Ovary (tissue), 9 donors: ENCODE data around the gene DND1. TPM values are rescaled to one million over a fixed set of nuclear protein-coding genes. Genes with fewer than 3 reads are reported as not detected.

Experiments used
- DNase-seq, 5 donors: peaks; one replicate each; pipeline ENCODE4 v3.0.0-alpha.2; 2019 to 2020
- H3K27ac ChIP-seq, 2 donors: fragments of 200-600 bp; one replicate each; pipeline versions ENCODE4 v1.5.1 to v1.8.0; 2019 to 2022
- H3K27me3 ChIP-seq: fragments of 200-600 bp; one replicate; pipeline ENCODE4 v1.8.0; 2022
- H3K36me3 ChIP-seq: fragments of 200-600 bp; sonication (generic); one replicate; pipeline ENCODE4 v1.5.1; 2019
- H3K4me1 ChIP-seq: one replicate; pipeline ENCODE4 v1.8.1; 2013; ENCODE audit warnings: mild to moderate bottlenecking, moderate library complexity; ENCODE audit not compliant: insufficient read depth
- H3K4me3 ChIP-seq: fragments of 200-600 bp; sonication (generic); one replicate; pipeline ENCODE4 v1.5.1; 2017
- H3K9me3 ChIP-seq, 2 donors: fragments of 200-600 bp in 1 of 2; sonication (generic) in 1 of 2; one replicate each; pipeline versions ENCODE4 v1.5.1 to v1.8.1; 2013 to 2019; ENCODE audit warnings: mild to moderate bottlenecking in 1 of 2, moderate library complexity in 1 of 2
- EP300 ChIP-seq: sonication (generic); formaldehyde crosslinking; IDR thresholded peaks from one replicate; pipeline ENCODE4 v1.6.1; 2017; ENCODE audit warnings: antibody characterized with exemption
- POLR2A ChIP-seq: fragments of 450-650 bp; IDR thresholded peaks from one replicate; pipeline ENCODE4 v1.6.1; 2017; ENCODE audit warnings: antibody characterized with exemption, mild to moderate bottlenecking, moderate library complexity
- WGBS, 3 donors: extraction: QIAGEN DNeasy Blood & Tissue Kit in 1 of 3; methylation state at CpG; one replicate each; pipeline versions ENCODE4 v1.1.5 to v1.1.7; 2013 to 2017; 5-methylcytosine and 5-hydroxymethylcytosine counted together
- intact Hi-C, 4 donors: fragments of 100-400 bp; cut with DNase I; formaldehyde crosslinking; loops; one replicate each; pipeline versions ENCODE4 v1.11.0 to v1.15.1; 2022 to 2023
- polyA plus RNA-seq, 2 donors: library from polyadenylated mRNA; stranded (reverse); fragments of 200-250 nt in 1 of 2; fragments of 350-450 nt in 1 of 2; fragmentation: Illumina TruSeq in 1 of 2; extraction: RNeasy Lipid Tissue Mini Kit (QIAGEN cat#74804) in 1 of 2; gene quantifications; one replicate each; pipeline ENCODE4 v1.2.3, GENCODE V29; 2013 to 2014
- total RNA-seq, 7 donors: library from RNA; depleted of rRNA in 2 of 7; stranded (reverse); fragments of >200 nt in 2 of 7; fragmentation: NEBNext Ultra II Directional in 3 of 7; extraction: Animal tissue kit (Norgen Biotek cat#: 25700) in 3 of 7; gene quantifications; one replicate each; pipeline versions ENCODE4 v1.1.0 to v1.2.4, GENCODE V29; 2016 to 2023
- TF ChIP-seq, protein P1 (sequence below), 3 donors: fragments of 450-650 bp in 2 of 3; fragments of 200-600 bp in 1 of 3; IDR thresholded peaks; one replicate each; pipeline versions ENCODE4 v1.5.1 to v1.8.0; 2016 to 2022; ENCODE audit warnings: antibody characterized with exemption in 3 of 3, mild to moderate bottlenecking in 1 of 3
- donor health status: DM: no; HTN: no; CAD: no; lungs with moderate emphysema.
- donor health status: DM: no; HTN: no; CAD: no.
- donor health status: Bipolar disorder and iron deficiency.
- donor health status: DM: yes; HTN: yes; CAD: no.
- donor health status: DM: no; HTN: no; CAD: no.
- donor health status: DM: yes; HTN: yes; CAD: no.

Gene DND1
- total and polyA plus RNA-seq, 9 donors: 0.30 to 1.2 (median 0.76) TPM; not detected in 1

DNA sequence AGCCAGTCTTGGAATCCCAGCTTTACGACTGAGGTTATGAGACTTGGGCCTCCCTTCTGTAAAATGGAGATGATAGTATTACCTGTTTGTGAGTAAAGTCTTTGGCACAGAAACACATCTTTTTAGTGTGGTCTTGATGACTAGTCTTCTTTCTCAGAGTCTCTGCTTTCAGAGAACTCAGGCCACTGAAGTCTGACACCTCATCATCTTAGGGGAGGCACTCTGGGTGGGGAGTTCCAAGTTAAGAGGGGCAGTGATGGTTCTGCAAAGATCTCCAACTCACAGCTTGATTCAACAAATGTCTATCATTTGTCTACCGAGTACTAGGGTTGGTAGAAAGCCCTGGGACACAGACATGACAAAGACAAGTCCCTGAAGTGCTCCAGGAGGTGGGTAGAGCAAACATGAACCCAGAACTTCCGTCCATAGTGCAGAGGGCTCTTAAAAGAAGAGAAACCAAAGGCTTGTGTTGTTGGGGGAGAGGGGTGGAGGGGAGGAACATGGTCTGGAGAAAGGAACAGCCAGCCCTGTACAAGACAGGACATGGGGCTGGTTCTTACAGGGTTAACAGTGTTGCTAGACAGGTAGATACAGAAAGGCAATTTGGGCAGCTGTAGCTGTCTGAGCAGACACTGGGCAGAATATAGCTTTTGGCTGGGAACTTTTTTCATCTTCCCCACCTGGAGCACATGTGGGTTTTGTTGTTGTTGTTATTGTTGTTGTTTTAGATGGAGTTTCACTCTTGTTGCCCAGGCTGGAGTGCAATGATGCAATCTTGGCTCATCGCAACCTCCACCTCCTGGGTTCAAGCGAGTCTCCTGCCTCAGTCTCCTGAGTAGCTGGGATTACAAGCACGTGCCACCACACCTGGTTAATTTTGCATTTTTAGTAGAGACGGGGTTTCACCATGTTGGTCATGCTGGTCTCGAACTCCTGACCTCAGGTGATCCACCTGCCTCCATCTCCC lies 37.8 kb downstream of the DND1 start:
- Histone ChIP-seq H3K9me3 (no peaks in the 10 kb centered on the region), H3K27me3 (no peaks in the 10 kb centered on the region), H3K4me3 (no peak overlapping the region), H3K27ac (no peak overlapping the region), H3K36me3 (no peaks in the 10 kb centered on the region), H3K4me1 (peaks cover 2% of the 10 kb centered on the region)
- TF ChIP-seq, protein P1, sequence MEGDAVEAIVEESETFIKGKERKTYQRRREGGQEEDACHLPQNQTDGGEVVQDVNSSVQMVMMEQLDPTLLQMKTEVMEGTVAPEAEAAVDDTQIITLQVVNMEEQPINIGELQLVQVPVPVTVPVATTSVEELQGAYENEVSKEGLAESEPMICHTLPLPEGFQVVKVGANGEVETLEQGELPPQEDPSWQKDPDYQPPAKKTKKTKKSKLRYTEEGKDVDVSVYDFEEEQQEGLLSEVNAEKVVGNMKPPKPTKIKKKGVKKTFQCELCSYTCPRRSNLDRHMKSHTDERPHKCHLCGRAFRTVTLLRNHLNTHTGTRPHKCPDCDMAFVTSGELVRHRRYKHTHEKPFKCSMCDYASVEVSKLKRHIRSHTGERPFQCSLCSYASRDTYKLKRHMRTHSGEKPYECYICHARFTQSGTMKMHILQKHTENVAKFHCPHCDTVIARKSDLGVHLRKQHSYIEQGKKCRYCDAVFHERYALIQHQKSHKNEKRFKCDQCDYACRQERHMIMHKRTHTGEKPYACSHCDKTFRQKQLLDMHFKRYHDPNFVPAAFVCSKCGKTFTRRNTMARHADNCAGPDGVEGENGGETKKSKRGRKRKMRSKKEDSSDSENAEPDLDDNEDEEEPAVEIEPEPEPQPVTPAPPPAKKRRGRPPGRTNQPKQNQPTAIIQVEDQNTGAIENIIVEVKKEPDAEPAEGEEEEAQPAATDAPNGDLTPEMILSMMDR (IDR thresholded peaks at IDR 0.05): no peak
- TF ChIP-seq EP300 (no peak), POLR2A (no peak)
- whole genome bisulfite sequencing, 3 donors: 90 to 93% (median 91%) methylated on average over 8 of the region's 8 CpGs
- intact Hi-C loops: loop anchor here in 3 of 4 donors (5.0 to 10.0 kb wide), 4 partner anchors 71 to 261 kb away; partner anchors contain the start of genes APBB3 (in 3 of the 3), SLC35A4 (in 3 of the 3) and ANKHD1 (in 1 of the 3)
- DNase-seq: no peak

DNA sequence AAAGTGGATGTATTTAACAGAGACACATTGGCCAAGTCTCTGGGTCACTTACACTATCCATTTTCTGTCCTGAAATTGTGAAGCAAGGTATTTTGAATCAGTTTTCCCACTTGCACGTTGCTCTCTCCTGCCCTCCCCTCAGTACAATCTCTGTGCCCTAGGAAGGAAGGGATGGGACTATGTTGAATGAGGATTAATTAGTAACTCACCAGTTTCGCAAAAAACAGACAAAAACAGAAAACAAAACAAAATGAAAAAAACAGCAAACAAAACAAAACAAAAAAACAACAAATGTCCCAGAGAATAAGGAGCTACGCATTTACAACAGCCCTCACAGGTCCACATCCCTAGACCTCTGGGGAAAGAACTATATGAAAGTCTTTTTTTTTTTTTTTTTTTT lies 39.3 kb downstream of the DND1 start:
- 63 to 64% (median 64%) methylated on average over 3 of the region's 3 CpGs for WGBS, 3 donors

GRCh38 chr5:140633501-140633900 lies 39.9 kb downstream of the DND1 start:
- 90 to 98% (median 94%) methylated on average over 2 of the region's 2 CpGs for WGBS, 3 donors
- Histone ChIP-seq H3K4me1 (peaks cover 2% of the 10 kb centered on the region), H3K9me3 (no peaks in the 10 kb centered on the region), H3K27me3 (no peaks in the 10 kb centered on the region), H3K27ac (peak overlapping the region in 1 of 2 donors; percentile 62), H3K36me3 (no peaks in the 10 kb centered on the region), H3K4me3 (no peak overlapping the region)
- intact Hi-C loops: loop anchor here in 1 of 4 donors (10.0 kb wide), 2 partner anchors 69 to 259 kb away; partner anchors contain the start of genes APBB3 and SLC35A4
- no peak for TF ChIP-seq EP300
- no peak for TF ChIP-seq POLR2A
- TF ChIP-seq, protein P1 (IDR thresholded peaks at IDR 0.05): no peak
- no peak for DNase-seq

More for the DNA sequence above, 39.3 kb downstream of the DND1 start:
- TF ChIP-seq EP300 (no peak), POLR2A (no peak)
- TF ChIP-seq, protein P1 (IDR thresholded peaks at IDR 0.05): no peak
- Histone ChIP-seq H3K36me3 (no peaks in the 10 kb centered on the region), H3K4me3 (no peak overlapping the region), H3K27ac (no peak overlapping the region), H3K4me1 (peaks cover 2% of the 10 kb centered on the region), H3K27me3 (no peaks in the 10 kb centered on the region), H3K9me3 (no peaks in the 10 kb centered on the region)
- intact Hi-C loops: loop anchor here in 1 of 4 donors (10.0 kb wide), 2 partner anchors 69 to 259 kb away; partner anchors contain the start of genes APBB3 and SLC35A4
- no peak for DNase-seq

- DNase-seq: peak in 2 of 5 donors; percentile 46 to 51
- TF ChIP-seq, protein P1 (IDR thresholded peaks at IDR 0.05): no peak
- TF ChIP-seq EP300 (no peak), POLR2A (no peak)
- intact Hi-C loops: loop anchor here in 1 of 4 donors (10.0 kb wide), 2 partner anchors 68 to 258 kb away; partner anchors contain the start of genes APBB3 and SLC35A4
- H3K4me1 ChIP-seq: peaks cover 2% of the 10 kb centered on the region
- no peaks in the 10 kb centered on the region for H3K27me3 ChIP-seq
- H3K4me3 ChIP-seq: peak within 1 kb of the TSS; percentile 46
- WGBS, 3 donors: 14 to 19% (median 15%) methylated on average over 16 of the region's 16 CpGs
- peak within 1 kb of the TSS; percentile 61 to 62 for H3K27ac ChIP-seq
- no peaks in the 10 kb centered on the region for H3K9me3 ChIP-seq
- H3K36me3 ChIP-seq: no peaks in the 10 kb centered on the region
Observed at GRCh38 chr5:140633021-140633471, 40.3 kb downstream of the DND1 start, which contains the start of gene CD14. CD14 (minus strand) TSS chr5:140633175; CDS start chr5:140633071, 104 bp downstream.
